GM18502 (cell line): Measurements from ENCODE around the gene LILRB1.
"Not testable (repeated sequence)": the region's sequence is repeated elsewhere in the genome, so short reads cannot be mapped to it uniquely, and the experiment has no call there.

Experiments
- ATAC-seq: cut with Tn5 transposase; IDR thresholded peaks from one replicate; pipeline ENCODE4 v1.9.1; 2021; ENCODE audit warnings: mild to moderate bottlenecking; ENCODE audit not compliant: unreplicated experiment, poor library complexity

Gene LILRB1

DNA sequence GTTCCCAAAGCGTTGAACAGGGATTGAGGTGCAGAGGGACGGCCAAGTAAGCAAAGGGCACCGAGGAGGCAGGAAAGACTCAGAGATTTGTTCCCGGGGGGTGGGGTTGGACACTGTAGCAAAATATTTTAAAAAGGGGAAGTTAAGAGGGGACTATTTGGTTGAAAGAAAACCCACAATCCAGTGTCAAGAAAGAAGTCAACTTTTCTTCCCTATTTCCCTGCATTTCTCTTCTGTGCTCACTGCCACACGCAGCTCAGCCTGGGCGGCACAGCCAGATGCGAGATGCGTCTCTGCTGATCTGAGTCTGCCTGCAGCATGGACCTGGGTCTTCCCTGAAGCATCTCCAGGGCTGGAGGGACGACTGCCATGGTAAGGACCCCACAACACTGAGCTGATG lies at the start of gene LILRB1:
Gene LILRB1, plus strand, starts transcription at position 223 of the 400 bp plus-strand sequence. CDS start 590 bp downstream, outside the sequence.
- ATAC-seq: not testable (repeated sequence)

DNA sequence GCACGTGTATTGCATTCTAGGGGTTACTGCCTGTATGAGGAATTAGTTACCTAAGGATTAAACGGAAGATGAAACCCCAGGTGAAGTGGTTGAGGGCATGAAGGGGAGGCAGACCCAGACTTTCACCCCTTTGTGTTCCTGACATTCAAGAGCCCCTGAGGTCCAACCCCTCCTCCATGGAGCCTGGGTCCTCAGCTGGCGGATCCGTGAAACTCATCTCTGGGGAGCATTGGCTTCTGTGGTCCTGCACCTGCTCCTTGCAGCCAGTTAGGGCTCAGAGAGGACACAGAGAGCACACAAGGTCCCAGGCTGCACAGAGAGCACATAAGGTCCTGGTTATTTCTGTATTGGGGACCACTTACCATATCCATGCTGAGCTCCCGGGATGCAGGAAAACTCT lies 43.9 kb upstream of the LILRB1 start:
- no peak for ATAC-seq

GRCh38 chr19:54587026-54587425 lies 43.3 kb upstream of the LILRB1 start:
- ATAC-seq: no peak

DNA sequence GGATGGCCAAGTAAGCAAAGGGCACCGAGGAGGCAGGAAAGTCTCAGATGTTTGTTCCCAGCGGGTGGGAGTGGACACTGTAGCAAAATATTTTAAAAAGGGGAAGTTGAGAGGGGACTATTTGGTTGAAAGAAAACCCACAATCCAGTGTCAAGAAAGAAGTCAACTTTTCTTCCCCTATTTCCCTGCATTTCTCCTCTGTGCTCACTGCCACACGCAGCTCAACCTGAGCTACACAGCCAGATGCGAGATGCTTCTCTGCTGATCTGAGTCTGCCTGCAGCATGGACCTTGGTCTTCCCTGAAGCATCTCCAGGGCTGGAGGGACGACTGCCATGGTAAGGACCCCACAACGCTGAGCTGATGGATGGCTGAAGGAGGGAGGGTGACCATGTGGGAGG lies 36.8 kb upstream of the LILRB1 start, which contains the start of gene LILRA1:
Gene LILRA1, plus strand, starts transcription at position 188 of the 400 bp plus-strand sequence. CDS start 613 bp downstream, outside the sequence.
- not testable (repeated sequence) for ATAC-seq

- not testable (repeated sequence) for ATAC-seq
Measured at GRCh38 chr19:54593931-54594626, 36.2 kb upstream of the LILRB1 start.

- no peak for ATAC-seq
Measured at GRCh38 chr19:54594737-54595136, 35.5 kb upstream of the LILRB1 start.

GRCh38 chr19:54595680-54596436 lies 34.4 kb upstream of the LILRB1 start:
- ATAC-seq: not testable (repeated sequence)

GRCh38 chr19:54600212-54600611 lies 30.1 kb upstream of the LILRB1 start:
- ATAC-seq: no peak

GRCh38 chr19:54606230-54606629 lies 24.1 kb upstream of the LILRB1 start:
- no peak for ATAC-seq

- peak; percentile 58 for ATAC-seq
Measured at GRCh38 chr19:54606891-54607784, 23.1 kb upstream of the LILRB1 start.

GRCh38 chr19:54607785-54608150 lies 22.5 kb upstream of the LILRB1 start:
- ATAC-seq: no peak

- no peak for ATAC-seq
Measured at GRCh38 chr19:54608205-54608604, 22.1 kb upstream of the LILRB1 start.

DNA sequence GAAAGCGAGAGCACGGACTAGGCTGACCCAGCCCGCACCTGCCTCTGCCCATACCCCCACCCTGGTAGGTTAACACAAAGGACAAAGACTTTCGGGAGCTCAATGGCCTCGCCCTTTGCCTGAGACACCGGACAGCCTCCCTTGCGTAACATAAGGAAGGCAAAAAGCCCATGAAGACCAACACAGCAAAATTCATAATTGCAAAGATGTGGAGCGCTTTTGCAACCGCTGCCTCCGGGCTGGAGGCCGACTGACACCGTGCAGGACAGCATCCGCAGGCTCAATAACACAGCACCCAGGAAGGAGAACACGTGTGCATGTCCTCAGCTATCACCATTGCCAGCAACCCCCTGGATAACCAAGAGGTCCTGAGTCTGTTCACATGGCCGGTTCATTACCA lies 21.5 kb upstream of the LILRB1 start:
- ATAC-seq: no peak

DNA sequence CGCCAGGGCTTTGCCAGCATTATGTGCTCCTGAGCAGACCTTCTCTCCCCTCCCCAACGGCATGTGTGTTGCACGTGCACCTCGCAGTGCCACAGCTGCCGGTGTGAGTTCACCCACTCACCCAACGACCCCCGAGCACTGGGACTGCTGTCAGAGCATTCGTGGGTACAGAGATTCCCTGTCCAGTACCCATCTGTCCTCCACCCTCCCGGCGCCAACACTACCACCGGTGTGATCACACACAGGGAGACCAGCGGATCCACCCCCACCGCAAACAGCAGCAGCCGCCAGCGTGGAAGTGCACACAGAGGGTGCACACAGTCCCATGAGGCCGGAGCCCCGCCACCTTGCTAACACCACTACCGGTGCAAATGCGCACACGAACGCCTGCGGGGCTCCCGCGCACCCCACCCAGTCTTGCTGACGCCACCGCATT lies 20.9 kb upstream of the LILRB1 start:
- no peak for ATAC-seq

DNA sequence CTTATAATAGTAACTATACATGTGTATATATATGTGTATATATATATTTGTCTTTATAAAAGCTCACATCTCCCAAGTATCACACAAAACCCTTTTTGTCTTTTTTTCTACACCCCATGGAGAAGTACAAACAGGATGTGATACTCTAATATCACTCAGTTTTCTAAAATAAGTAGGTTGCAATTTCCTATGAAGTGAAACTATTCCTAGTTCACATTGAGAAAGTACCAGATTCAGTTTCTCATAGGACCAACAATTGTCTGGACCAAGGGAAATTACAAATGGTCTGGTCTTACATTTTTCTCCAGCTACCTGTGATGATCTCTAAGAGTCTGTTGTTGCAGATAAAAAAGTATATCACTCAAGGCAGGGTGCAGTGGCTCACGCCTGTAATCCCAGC lies 17.9 kb upstream of the LILRB1 start:
- ATAC-seq: no peak

DNA sequence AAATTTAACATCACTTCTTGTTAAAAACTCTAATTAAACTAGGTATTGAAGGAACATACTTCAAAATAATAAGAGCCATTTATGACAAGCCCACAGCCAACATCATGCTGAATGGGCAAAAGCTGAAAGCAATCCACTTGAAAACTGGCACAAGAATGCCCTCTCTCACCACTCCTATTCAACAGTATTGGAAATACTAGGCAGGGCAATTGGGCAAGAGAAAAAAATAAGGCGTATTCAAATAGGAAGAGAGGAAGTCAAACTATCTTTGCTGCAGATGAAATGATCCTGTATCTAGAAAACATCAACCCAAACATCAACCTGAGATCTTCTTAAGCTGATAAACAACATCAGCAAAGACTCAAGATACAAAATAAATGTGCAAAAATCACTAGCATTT lies 15.6 kb upstream of the LILRB1 start:
- ATAC-seq: no peak

DNA sequence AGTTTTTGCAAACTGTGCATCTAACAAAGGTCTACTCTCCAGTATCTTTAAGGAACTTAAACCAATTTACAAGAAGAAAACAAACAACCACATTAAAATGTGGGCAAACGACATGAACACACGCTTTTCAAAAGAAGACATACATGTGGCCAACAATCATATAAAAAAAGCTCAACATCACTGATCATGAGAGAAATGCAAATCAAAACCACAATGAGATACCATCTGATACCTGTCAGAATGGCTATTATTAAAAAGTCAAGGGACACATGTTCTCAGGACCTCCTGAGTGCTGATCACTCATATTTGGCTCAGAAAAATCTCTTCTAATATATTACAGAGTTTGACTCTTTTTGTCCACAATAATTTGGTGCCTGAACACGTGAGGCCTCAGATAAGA lies 14.2 kb upstream of the LILRB1 start:
- ATAC-seq: peak; percentile 38

- peak; percentile 82 for ATAC-seq
Measured at GRCh38 chr19:54616821-54617560, 13.3 kb upstream of the LILRB1 start.

- ATAC-seq: no peak
Measured at GRCh38 chr19:54620464-54620863, 9.8 kb upstream of the LILRB1 start.

DNA sequence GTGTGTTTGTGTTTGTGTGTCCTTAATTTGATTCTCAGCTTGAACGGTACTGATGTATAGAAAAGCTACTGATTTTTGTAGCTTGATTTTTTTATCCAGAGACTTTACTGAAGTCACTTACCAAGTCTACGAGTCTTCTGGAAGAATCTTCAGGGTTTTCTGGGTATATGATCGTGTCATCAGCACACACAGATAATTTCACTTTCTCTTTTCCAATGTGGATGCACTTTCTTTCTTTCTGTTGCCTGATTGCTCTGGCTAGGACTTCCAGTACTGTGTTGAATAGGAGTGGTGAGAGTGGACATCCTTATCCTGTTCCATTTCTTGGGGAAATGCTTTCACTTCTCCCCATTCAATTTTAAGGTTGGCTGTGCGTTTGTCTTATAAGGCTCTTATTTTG lies 7.9 kb upstream of the LILRB1 start:
- no peak for ATAC-seq
